ENCODE measurements around the gene POU2AF1.
"Not testable (repeated sequence)": the region's sequence is repeated elsewhere in the genome, so short reads cannot be mapped to it uniquely, and the experiment has no call there.

POU2AF1 gene

DNA sequence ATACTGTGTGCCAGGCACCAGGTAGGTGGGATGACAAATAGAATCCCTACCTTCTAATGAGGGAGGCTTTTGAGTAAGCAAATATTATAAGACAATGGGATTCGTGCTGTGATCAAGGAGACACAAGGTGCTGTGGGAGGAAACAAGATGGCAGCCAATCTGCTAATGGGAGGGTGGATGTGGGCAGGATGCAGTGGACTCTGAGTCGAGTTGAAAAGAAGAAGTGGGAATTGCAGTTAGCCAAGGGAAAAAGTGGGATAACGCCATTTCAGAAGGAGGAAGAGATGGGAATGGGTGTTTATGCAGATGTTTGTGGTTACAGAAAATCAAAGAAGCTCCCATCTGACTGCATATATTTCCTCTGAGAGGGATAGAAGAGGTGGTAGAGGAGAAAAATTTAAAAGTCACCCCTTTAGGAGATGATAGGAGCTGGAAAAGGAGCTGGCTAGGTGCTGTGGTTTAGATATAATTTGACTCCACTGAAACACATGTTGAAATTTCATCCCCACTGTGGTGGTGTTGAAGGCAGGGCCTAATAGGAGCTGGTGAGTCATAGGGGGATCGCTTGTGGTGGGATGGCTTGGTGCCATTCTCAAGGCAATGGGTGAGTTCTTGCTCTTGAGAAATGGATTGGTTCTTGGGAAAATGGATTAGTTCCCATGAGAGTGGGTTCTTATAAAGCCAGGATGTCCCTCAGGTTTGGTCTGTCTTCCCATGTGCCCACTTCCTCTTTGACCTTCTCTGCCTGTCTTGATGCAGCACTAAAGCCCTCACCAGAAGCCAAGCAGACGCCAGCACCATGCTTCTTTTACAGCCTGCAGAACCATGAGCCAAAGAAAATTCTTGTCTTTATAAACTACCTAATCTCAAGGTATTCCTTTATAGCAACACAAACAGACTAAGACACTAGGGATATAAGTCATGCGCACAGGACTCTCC, 30.0 kb upstream of the POU2AF1 start:
- no peak for DNase-seq (ENCODE audit: low read depth)

DNA sequence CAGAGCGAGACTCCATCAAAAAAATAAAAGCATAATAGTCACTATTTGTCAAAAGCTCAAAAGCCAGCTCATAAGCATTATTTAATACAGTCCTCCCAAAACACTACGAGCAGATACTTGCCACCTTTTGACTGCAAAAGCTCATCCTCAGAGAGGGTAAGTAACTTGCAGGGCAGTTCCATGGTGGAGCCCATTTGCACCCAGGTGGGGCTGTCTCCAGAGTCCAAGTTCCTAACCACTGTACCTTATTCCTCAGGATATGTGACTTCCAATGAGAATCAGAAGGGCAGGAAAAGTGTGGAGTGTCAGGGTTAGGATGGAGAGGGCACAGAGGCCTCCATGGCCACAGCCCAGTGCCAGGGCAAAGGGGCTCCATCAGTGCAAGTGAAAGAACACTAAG, 28.6 kb upstream of the POU2AF1 start:
- no peak for DNase-seq (ENCODE audit: low read depth)

DNA sequence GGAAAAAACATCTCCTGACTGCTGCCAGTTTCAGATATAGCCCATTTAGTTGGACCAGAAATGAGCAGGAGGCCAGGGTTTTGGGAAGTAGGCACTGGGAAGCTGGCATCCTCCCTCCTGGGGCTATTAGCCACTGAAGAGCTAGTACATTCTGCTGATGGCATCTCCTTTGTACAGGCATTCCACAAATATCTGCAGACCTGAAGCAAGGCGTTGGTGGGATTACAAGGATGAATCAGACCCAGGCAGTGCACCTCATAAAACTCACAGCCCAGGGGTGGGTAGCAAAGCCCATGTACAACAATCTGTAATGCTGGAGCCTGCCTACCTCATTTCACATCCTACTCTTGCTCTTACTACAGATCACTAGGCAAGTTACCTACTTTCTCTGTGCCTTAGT, 27.5 kb upstream of the POU2AF1 start:
- no peak for DNase-seq (ENCODE audit: low read depth)

DNA sequence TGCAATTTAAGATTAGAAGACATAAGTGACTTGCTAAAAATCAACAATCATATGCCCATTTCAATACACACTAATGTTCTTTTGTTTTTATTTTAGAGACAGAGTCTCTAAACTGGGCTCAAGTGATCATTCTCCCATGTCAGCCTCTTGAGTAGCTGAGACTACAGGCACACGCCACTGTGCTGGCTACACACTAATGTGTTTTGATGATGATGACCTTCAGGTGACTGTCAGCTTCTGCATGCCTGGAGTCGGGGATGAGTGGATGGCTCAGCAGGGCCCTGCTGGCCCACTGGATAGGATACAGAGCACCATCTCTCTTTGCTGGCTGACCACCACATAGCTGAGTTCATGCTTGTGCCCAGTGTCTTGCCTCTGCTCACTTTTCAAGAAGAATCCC, 27.0 kb upstream of the POU2AF1 start:
- DNase-seq (ENCODE audit: low read depth): no peak

DNA sequence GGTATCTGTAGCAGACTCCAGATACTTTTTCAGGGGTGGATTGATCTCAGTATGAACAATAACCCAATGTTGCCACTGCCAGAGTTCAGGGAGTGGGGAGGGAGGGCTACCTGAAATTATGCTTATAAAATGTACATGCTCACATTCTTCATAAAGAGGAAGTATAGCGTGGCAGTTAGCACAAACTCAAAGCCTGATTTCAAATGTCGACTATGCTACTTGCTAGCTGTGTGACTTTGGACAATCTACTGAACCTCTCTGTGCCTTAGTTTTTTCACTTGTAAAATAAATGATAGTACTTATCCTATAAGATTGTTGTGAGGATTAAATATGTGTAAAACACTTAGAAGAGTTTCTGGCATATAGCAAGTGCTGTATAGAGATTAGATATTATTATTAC, 26.5 kb upstream of the POU2AF1 start:
- DNase-seq (ENCODE audit: low read depth): no peak

DNA sequence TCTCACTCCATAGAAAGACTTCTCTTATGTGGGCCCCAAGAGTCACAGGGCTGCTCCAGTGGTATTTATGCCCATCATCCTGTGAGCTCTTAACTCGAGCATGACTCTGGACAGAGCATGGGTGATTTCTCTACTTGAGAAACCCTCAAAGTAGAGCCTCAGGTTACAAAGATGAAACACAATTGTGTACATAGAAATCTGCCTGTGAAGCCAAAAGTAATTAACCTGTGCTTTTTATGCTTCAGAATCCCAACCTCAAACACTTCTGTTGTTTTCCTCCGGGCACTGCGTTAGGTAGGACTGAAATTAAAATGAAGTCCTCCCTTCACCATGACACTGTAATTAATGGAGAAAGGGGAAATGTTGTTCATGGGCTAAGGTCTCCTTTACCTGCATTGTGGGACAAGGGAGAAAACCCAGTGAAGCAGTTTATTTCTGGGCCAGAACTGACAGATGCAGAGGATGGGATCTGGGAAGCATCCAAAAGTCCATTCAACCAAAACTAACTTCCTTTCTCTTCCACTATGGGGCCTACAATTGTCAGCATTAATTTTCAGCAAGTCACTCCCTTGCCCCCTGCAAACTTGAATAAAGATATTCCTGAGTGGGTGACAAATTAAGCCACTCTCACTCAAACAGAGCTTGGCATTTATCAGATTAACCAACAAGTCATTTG, 24.1 kb upstream of the POU2AF1 start:
- no peak for DNase-seq (ENCODE audit: low read depth)

DNA sequence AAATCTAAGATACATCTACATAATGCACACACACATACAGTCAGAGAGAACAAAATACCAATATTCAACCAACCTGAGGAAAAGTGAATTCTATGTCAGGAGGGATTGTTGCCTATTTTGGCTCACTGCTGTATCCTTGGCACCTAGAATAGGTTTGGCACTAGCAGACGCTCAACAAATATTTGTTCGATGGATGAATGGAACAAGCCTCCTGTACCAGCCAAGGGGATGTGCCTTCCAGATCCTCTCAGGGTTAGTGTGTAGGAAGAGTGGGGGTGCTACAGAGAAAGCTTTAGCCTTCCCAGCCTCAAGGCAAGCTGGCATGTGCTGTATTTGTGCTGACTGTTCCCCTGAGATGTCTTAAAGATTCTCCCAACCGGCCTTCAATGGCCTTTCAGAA, 23.3 kb upstream of the POU2AF1 start:
- no peak for DNase-seq (ENCODE audit: low read depth)

DNA sequence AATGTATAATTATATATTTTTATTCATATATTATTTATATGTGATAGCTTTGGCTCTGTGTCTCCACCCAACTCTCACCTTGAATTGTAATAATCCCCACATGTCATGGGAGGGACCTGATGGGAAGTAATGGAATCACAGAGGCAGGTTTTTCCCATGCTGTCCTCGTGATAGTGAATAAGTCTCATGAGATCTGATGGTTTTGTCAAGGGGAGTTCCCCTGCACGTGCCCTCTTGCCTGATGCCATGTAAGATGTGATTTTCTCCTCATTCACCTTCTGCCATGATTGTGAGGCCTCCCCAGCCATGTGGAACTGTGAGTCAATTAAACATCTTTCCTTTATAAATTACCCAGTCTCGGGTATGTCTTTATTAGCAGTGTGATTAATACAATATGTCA, 22.9 kb upstream of the POU2AF1 start:
- not testable (repeated sequence) for DNase-seq (ENCODE audit: low read depth)

DNA sequence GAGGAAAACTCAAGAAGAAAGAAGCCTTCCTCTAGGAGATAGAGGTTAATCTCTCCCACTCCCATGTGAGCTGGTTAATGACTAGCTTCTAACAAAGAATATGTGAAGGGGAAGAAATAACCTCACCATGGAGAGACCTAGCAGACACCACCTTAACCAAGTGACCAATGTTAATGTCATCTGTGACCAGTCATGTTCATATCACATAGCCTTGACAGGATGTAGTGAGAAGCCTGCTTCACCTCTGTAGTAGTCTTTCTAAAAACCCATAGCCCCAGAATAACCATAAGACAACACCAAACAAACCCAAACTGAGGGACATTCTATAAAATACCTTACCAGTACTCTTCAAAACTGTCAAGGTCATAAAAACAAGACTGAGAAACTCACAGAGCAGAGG, 21.5 kb upstream of the POU2AF1 start:
- no peak for DNase-seq (ENCODE audit: low read depth)

DNA sequence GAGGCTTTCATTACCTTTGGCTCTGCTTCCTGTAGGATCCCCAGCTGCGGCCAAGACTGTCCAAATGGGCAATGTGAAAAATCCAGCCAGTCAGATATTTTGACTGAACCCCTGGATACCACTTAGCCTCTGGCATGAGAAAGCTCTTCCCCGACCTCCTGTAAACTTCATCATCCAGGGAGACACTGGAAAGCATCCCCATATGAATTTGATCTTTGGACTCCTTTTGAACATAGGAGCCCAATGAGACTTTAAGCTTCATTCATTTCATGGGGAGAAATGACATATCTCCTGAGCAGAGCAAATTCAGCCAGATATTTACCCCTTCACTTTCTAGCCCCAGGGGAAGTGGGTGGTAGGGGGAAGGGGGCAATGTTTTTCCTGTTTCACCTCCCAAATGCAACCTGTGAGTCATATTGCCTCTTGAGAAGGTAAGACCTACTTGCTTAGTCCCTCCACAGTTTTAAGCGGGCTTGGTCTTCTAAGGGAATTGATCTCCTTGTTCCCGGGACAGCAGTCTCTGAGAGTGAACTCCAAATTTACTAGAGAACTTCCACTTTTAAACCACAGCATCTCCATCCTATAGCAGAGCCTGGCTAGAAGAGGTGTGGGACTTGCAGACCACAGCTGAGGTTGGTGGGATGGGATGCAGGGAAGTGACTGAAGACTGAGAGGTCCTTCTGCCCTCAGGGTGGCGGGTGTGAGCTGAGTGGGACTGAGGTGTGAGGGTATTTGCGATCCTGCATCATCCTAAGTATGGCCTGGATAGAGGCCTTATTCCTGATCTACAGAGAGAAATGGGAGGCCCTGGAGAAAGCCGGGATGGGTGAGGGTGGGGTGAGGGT, 20.3 kb upstream of the POU2AF1 start:
- DNase-seq (ENCODE audit: low read depth): no peak

DNA sequence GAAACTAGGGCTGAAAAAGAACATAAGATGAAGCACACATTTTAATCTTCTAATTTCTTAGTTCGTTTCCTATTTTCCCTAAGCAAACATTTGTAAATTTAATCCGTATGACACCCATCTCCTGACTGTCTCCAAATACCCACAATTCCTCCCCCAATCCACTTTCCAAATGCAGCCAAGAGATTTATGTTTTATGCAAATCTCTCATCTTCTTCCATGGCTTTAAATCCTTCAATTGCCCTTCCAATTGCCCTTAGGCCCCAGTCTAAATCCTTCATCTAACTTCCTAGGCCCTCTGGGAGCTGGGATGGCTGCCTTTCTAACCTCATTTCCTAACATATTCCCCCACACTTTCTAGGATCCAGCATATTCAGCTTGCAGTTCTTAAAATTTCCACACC, 18.0 kb upstream of the POU2AF1 start:
- no peak for DNase-seq (ENCODE audit: low read depth)

DNA sequence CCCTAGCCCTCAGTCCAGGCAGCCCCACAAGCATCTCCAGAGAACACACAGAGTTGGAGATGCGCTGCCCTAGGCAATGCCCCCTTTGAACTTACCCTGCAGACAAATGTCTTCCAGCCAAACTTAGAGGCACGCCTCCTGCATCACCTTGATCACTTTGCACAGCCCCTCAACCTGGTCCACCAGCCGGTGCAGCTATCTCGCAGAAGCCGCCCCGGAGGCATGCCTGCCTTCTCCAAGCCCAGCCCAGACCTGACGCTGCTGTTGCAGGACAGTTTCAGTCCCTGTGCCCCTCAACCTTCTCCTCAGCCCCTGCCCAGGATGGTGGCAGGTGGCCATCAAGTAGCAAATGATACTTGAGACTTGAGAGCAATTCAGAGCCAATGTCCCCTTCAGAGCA, 16.7 kb upstream of the POU2AF1 start:
- DNase-seq (ENCODE audit: low read depth): no peak

DNA sequence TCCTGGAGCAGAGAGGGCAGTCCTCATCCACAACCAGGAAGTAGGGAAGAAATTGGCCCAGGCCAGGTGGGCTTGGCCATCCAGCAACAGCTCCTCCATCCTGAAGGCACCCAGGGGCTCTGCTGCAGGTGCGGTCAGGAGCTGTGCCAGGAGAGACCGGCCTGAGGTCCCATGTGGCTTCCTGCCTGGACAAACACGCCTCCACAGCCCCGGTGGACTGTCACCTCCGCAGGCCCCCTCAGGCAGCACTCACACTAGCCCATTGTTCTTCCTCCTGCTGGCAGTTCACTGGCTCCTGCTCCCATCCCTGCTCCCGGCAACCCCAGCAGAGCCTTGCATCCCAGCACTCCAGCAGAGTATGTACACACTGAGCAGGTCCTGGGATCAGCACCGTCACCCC, 16.0 kb upstream of the POU2AF1 start:
- no peak for DNase-seq (ENCODE audit: low read depth)

DNA sequence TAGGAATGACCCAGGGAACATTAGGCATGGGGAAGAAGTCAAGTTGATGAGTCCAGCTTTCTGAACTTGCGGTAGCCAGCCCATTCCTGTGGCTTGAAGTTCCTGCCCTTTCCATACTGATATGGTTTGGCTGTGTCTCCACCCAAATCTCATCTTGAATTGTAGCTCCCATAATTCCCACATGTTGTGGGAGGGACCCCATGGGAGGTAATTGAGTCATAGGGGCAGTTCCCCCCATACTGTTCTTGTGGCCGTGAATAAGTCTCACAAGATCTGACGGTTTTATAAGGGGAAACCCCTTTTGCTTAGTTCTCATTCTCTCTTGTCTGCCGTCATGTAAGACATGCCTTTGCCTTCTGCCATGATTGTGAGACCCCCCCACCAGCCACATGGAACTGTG, 15.1 kb upstream of the POU2AF1 start:
- not testable (repeated sequence) for DNase-seq (ENCODE audit: low read depth)

DNA sequence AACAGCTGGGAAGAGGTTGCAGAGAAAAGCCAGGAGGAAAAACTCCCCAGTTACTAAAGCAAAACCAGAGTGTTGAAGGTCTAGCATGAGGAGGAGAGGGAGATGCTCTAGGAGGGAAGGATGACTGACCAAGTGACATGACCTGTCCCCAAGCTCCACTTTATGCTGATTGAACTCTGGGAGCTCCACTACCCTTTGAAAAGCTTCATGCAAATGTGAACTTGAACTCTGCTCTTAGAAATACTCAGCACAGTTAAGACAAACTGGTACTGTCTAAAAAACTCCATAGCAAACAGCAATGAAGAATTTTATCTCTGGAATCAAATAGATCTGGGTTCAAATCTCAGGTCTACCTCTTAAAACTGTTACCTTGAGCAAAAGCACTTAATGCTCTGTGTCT, 14.5 kb upstream of the POU2AF1 start:
- DNase-seq (ENCODE audit: low read depth): no peak

DNA sequence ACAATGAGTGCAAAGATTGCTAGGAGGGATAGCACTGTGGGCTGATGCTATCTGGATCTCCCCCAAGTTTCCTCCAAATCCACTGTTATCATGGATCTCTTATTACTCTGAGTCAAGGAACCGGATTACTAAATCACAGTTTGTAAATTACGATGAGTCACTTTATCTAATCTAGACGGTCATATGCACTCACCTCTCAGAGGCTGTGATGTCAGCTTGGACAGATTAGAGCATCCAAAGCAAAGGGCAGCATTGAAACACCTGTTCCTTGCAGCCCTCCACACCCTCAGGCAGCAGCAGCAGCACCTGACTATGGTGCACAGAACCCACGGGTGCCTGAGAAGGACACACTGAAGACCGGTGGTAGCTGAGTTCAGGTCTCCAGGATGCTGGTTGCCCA, 14.0 kb upstream of the POU2AF1 start:
- DNase-seq (ENCODE audit: low read depth): no peak

DNA sequence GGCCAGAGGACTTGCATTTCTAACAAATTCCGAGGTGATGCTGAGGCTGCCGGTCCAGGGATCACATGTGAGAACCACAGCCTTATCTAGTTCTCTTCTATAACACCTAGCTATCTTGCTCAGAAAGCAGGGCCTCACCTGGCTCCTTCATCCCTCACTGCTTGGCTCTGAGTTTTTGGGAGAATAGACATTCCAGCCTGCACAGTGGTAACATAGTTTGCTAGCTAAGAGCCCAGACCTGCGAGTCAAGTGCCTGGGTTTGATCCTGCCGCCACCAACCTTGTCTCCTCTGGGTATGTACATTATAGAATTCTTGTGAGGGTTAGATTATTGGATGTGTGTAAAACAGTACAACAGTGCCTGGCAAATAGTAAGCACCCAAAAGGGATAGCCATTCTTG, 13.5 kb upstream of the POU2AF1 start:
- DNase-seq (ENCODE audit: low read depth): no peak

DNA sequence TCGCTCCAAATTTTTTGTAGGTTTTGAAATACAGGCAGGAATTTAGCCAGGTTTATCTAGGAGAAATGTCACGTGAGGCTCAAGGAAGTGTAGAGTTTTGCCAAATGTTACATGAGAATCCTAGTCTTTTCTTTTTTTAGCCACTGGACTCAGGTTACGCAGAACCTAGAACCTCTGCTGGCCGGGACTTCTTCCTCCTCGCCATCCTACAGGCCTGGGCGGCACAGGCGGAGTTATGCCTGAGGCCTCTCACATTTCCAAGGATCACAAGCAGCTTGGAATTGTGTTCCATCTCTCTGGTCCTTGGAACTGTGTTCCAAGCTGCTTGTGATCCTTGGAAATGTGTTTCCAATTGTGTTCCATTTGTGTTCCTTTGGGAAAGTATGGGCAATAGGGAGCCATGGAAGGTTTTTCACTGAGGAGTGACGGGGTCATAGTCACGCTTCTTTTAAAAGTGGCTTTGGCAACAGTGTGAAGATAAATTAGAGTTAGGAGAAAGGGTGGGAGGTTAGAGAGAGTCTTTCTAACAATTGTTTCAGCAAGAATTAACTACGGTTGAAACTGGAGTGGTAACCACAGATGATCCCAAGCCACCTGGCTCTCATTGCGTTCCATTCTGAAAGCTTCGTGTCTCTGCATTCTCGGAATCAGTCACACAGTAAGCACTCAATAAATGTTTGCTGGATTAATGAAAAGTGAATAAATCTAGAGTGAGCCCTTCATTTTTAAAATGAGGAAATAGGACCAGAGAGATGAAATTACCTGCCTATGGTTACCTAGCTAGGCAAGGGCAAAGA, 12.5 kb upstream of the POU2AF1 start:
- DNase-seq (ENCODE audit: low read depth): no peak

DNA sequence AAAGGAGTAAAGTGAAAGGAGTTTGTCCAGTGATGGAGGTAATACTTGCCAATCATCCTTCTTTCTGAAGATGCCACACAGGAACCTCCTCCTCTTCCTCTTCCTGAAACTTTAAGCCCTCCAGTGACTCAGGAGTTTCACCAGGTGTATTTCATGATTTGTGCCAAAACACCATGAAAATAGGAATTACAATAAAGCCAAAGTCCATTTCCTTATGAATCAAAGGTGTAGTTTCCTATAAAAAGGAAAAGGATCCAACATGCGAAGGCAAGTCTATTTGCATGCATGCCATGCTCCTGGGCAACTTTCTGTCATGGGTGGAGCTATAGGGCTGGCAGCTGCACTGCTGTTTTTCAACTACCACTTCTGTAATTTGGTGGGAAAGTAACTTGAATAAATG, 9.8 kb upstream of the POU2AF1 start:
- DNase-seq (ENCODE audit: low read depth): no peak

DNA sequence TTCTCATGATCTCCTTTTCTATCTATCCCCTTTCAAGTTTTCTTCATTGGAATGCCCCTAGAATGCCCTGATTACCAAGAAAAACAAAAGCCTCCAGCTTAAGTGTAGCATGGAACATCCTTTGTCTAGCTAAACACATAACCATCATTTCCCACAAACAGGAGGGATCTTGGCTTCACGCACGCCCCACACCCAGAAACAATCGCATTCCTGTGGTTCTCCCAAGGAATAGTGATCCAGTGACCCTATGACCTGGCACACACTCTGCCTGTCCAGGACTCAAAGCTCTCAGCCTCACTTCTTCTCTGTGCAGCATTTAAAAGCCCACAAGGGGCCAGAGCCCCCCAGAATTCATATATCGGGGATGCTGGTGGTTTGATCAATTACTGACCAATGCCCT, 9.3 kb upstream of the POU2AF1 start:
- DNase-seq (ENCODE audit: low read depth): no peak

DNA sequence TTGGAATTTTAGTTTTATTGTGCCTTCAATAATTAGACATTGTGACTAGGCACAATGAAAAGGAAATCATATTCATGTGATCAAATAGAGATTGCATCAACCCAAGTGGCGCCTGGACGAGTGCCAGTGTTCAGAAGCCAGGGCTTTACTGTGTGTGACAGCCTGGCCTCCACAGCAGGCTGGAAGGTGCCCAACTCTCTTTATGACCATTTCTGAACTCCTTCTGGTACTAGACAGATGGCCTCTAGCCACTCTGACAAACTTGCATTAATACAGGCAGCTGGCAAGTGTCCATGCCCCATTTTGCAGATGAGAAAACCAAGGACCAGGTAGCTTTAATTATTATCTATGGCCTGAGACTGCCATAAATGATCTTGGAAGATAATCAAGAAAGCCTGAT, 8.3 kb upstream of the POU2AF1 start:
- DNase-seq (ENCODE audit: low read depth): no peak

DNA sequence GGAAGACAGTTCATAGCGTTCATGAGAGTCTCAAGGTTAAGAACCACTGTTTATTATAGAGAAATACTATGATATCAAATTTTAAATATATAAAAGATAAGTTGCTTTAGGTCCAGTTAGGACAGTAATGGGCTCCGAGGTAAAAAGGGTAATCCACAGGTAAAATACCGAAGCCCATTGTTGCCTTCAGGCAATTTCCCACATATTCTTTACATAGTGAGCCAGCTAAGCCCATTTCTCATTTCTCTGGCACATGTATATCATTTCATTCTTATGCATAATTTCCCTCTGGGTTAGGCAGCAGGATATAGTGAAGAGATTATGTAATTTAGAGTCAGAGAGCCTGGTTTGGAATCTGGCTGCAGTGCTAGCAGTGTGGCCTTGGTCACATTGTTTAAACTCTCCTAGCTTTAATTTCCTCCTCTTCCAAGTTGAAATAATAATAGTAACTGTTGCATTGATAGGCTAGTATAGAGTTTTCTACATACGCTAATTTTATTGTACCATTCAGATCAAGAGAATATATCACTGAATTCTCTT, 7.6 kb upstream of the POU2AF1 start:
- no peak for DNase-seq (ENCODE audit: low read depth)
